ENCODE data around the gene SPSB2.

Gene SPSB2

DNA sequence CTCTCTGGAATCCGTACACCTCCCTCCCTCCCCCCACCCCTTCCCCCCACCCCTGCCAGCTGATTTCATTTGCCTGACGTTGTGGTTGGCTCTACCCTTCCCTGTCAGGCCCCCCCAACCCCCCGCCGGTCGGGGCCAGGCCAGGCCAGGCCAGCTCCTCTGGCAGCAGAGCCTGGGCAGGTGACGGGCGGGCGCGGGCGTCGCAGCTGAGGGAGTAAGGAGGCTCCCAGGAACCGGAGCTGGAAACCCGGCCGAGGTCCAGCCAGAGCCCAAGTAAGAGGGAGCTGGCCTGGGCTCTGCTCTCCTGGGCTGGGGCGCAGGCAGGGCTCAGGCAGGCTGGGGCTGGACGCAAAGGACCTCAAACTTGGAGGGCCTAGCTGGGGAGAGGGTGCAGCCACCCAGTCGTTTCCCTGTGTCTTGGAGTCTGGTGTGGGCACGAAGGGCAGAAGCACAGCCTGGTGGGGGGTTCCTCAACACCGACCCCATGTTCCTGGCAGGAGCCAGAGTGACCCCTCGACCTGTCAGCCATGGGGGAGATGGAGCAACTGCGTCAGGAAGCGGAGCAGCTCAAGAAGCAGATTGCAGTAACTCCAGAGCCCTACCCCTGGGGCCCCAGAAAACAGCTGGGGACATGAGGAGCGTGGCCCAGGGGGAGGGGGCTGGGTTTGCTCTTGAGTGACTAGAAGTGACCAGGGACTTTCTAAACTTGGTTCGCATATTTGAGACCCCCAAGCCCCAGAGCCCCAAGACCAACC is 32.2 kb downstream of the SPSB2 start, which contains the start of gene GNB3:
GNB3 (plus strand) TSS at position 165 of the 755 bp plus-strand sequence; CDS start at position 528, 363 bp downstream.
- Histone ChIP-seq H3K4me3 (ENCODE audit: low read depth, low read length) (no peak within 1 kb of the TSS), H3K4me1 (ENCODE audit: control insufficient read depth, insufficient read depth, low read length) (no peaks in the 10 kb centered on the region), H3K27ac (ENCODE audit: extremely low read depth, low read depth, low read length) (no peak within 1 kb of the TSS), H3K9me3 (ENCODE audit: control insufficient read depth, insufficient read depth, low read depth, low read length) (no peaks in the 10 kb centered on the region), H3K36me3 (ENCODE audit: control insufficient read depth in 2 of 2, insufficient read depth in 1 of 2, low read length in 2 of 2) (peaks cover 9 to 92% of the 10 kb centered on the region in 2 experiments; a peak in 2 of 3 replicates)
- ChIA-PET CTCF (interaction anchor here (0.6 to 2.0 kb wide), 4 partner anchors 7 to 16 kb away, joined by 3 to 9 read pairs (median 4); partner anchors contain the start of gene USP5), POLR2A (interaction anchor here (0.5 to 6.5 kb wide), 8 partner anchors 8 to 88 kb away, joined by 3 to 62 read pairs (median 6); partner anchors contain the start of genes CDCA3, MLF2, PTMS and SPSB2)
- TF ChIP-seq ZNF19 (tag by site-specific recombination; IDR thresholded peaks at IDR 0.05; ENCODE audit: low read depth) (no peak), ZNF785 (tag by site-specific recombination; IDR thresholded peaks at IDR 0.05) (no peak), HOXD13 (CRISPR knock-in tag; IDR thresholded peaks at IDR 0.05; ENCODE audit: borderline replicate concordance) (no peak), ZNF112 (tag by site-specific recombination; IDR thresholded peaks at IDR 0.05) (no peak), BCL11B (tag by site-specific recombination; IDR thresholded peaks at IDR 0.05; ENCODE audit: low read depth) (no peak)

DNA sequence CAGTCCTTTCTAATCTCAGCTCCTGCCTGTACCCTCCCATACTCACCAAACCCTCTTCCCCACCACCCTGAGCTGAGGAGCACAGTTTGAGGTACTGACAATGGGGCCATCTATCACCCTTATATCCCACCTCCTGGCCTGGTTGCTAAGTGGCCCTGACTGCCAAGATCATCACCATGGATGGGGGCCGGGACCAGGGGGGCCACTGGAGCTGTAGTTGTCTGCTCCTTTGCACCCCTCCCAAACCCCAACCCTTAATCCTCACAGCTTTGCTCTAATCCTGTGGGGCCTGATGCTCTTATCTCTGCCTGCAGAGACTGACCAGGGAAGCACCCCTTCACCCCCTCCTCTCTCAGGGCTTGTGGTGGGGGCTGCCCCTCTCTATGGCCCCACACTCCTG is 32.8 kb downstream of the SPSB2 start:
- Histone ChIP-seq H3K4me1 (ENCODE audit: control insufficient read depth, insufficient read depth, low read length) (no peaks in the 10 kb centered on the region), H3K36me3 (ENCODE audit: control insufficient read depth in 2 of 2, insufficient read depth in 1 of 2, low read length in 2 of 2) (peaks cover 11 to 90% of the 10 kb centered on the region in 2 experiments; a peak in 2 of 3 replicates), H3K27ac (ENCODE audit: extremely low read depth, low read depth, low read length) (no peak overlapping the region), H3K9me3 (ENCODE audit: control insufficient read depth, insufficient read depth, low read depth, low read length) (no peaks in the 10 kb centered on the region), H3K4me3 (ENCODE audit: low read depth, low read length) (no peak overlapping the region)
- POLR2A ChIA-PET: interaction anchor here (0.8 to 6.5 kb wide), 6 partner anchors 9 to 87 kb away, joined by 3 to 62 read pairs (median 6); partner anchors contain the start of genes CDCA3, MLF2, PTMS and USP5
- TF ChIP-seq GLIS1 (tag by site-specific recombination; IDR thresholded peaks at IDR 0.05): peak; percentile 17; the same call in 1 of the 2 replicates
- TF ChIP-seq GLIS2 (tag by site-specific recombination; IDR thresholded peaks at IDR 0.05): peak; percentile 35; the same call in 1 of the 2 replicates
- TF ChIP-seq, protein P1, sequence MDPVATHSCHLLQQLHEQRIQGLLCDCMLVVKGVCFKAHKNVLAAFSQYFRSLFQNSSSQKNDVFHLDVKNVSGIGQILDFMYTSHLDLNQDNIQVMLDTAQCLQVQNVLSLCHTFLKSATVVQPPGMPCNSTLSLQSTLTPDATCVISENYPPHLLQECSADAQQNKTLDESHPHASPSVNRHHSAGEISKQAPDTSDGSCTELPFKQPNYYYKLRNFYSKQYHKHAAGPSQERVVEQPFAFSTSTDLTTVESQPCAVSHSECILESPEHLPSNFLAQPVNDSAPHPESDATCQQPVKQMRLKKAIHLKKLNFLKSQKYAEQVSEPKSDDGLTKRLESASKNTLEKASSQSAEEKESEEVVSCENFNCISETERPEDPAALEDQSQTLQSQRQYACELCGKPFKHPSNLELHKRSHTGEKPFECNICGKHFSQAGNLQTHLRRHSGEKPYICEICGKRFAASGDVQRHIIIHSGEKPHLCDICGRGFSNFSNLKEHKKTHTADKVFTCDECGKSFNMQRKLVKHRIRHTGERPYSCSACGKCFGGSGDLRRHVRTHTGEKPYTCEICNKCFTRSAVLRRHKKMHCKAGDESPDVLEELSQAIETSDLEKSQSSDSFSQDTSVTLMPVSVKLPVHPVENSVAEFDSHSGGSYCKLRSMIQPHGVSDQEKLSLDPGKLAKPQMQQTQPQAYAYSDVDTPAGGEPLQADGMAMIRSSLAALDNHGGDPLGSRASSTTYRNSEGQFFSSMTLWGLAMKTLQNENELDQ (tag by site-specific recombination; IDR thresholded peaks at IDR 0.05; ENCODE audit: low read depth): no peak
- CTCF ChIA-PET: interaction anchor here (1.0 to 2.0 kb wide), 4 partner anchors 8 to 87 kb away, joined by 3 to 9 read pairs (median 4); partner anchors contain the start of genes MLF2 and USP5

DNA sequence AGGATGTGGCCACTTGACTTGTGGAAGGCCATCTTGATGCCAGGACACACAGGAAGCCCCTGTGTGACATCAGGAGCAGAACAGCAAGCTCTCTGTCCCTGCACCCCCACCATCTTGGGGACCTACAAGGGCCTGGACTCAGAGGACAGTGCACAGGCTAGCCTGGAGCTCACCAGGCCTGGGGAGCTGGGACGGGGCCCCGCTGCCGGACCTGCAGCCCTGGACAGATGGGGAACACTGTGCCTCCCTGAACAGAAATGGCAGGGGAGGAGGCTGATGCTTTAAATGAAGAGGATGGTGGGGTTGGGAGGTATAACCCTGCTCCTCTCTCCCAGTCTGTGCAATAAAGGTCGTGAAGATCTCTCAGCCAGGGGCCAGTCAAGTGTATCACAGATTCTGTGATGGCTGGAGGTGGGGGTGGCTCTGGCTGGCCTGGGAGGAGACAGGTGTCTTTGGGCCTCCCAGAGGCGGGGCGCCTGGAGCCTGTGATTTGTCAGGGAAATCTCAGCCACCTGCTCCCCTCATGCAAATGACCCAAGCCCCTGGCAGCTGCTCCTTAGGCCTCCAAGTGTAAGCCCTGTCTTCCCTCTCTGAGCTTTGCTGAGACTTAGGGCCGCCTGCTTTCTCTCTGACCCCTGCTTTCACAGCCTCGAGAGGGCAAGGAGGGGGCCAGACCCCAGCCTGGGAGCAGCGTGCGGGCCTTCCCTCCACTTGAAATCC is 33.5 kb downstream of the SPSB2 start:
- CTCF ChIA-PET: interaction anchor here (1.0 to 2.0 kb wide), 3 partner anchors 9 to 87 kb away, joined by 3 to 9 read pairs (median 5); partner anchors contain the start of gene MLF2
- Histone ChIP-seq H3K27ac (ENCODE audit: extremely low read depth, low read depth, low read length) (no peak overlapping the region), H3K4me3 (ENCODE audit: low read depth, low read length) (no peak overlapping the region), H3K4me1 (ENCODE audit: control insufficient read depth, insufficient read depth, low read length) (no peaks in the 10 kb centered on the region), H3K36me3 (ENCODE audit: control insufficient read depth in 2 of 2, insufficient read depth in 1 of 2, low read length in 2 of 2) (peaks cover 18 to 88% of the 10 kb centered on the region in 2 experiments; a peak in 2 of 3 replicates), H3K9me3 (ENCODE audit: control insufficient read depth, insufficient read depth, low read depth, low read length) (no peaks in the 10 kb centered on the region)
- TF ChIP-seq KLF8 (tag by site-specific recombination; IDR thresholded peaks at IDR 0.05) (no peak), ZNF561 (tag by site-specific recombination; IDR thresholded peaks at IDR 0.05; ENCODE audit: borderline replicate concordance) (no peak), ZNF777 (tag by site-specific recombination; IDR thresholded peaks at IDR 0.05; ENCODE audit: borderline replicate concordance) (no peak)
- POLR2A ChIA-PET: interaction anchor here (1.2 to 6.5 kb wide), 5 partner anchors 9 to 87 kb away, joined by 3 to 62 read pairs (median 6); partner anchors contain the start of genes CDCA3, MLF2 and USP5

DNA sequence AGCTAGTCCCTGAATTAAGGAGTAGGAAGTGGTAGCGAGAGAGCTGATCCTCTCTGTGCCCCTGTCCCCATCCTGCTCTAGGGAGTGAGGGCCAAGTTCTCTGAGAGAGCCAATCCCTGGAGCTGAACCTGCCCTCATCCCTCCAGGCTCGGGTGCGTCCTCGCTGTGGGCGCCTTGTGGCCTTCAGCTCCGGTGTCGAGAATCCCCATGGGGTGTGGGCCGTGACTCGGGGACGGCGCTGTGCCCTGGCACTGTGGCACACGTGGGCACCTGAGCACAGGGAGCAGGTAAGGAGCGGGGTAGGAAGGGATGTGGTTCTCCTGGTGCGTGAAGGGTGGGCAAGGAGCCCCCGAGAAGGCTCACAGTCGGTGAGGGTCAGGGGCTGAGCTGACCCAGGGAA is 34.2 kb downstream of the SPSB2 start:
- TF ChIP-seq, protein P2, sequence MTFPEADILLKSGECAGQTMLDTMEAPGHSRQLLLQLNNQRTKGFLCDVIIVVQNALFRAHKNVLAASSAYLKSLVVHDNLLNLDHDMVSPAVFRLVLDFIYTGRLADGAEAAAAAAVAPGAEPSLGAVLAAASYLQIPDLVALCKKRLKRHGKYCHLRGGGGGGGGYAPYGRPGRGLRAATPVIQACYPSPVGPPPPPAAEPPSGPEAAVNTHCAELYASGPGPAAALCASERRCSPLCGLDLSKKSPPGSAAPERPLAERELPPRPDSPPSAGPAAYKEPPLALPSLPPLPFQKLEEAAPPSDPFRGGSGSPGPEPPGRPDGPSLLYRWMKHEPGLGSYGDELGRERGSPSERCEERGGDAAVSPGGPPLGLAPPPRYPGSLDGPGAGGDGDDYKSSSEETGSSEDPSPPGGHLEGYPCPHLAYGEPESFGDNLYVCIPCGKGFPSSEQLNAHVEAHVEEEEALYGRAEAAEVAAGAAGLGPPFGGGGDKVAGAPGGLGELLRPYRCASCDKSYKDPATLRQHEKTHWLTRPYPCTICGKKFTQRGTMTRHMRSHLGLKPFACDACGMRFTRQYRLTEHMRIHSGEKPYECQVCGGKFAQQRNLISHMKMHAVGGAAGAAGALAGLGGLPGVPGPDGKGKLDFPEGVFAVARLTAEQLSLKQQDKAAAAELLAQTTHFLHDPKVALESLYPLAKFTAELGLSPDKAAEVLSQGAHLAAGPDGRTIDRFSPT (tag by site-specific recombination; IDR thresholded peaks at IDR 0.05): peak; percentile 63
- TF ChIP-seq, protein P3, sequence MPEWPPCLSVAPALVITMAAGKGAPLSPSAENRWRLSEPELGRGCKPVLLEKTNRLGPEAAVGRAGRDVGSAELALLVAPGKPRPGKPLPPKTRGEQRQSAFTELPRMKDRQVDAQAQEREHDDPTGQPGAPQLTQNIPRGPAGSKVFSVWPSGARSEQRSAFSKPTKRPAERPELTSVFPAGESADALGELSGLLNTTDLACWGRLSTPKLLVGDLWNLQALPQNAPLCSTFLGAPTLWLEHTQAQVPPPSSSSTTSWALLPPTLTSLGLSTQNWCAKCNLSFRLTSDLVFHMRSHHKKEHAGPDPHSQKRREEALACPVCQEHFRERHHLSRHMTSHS (tag by site-specific recombination; IDR thresholded peaks at IDR 0.05): no peak
- no peak for TF ChIP-seq ZNF37A (tag by site-specific recombination; IDR thresholded peaks at IDR 0.05)
- H3K9me3 ChIP-seq (ENCODE audit: control insufficient read depth, insufficient read depth, low read depth, low read length): no peaks in the 10 kb centered on the region
- ChIA-PET POLR2A (interaction anchor here (1.7 to 6.5 kb wide), 3 partner anchors 9 to 13 kb away, joined by 6 to 62 read pairs (median 8); partner anchors contain the start of genes CDCA3 and USP5), CTCF (interaction anchor here (0.7 to 2.0 kb wide), 3 partner anchors 13 to 115 kb away, joined by 3 to 9 read pairs (median 4); partner anchors contain the start of genes COPS7A and MLF2)
- H3K27ac ChIP-seq (ENCODE audit: extremely low read depth, low read depth, low read length): no peak overlapping the region
- no peaks in the 10 kb centered on the region for H3K4me1 ChIP-seq (ENCODE audit: control insufficient read depth, insufficient read depth, low read length)
- no peak overlapping the region for H3K4me3 ChIP-seq (ENCODE audit: low read depth, low read length)
- peaks cover 14 to 89% of the 10 kb centered on the region in 2 experiments; a peak in 2 of 3 replicates for H3K36me3 ChIP-seq (ENCODE audit: control insufficient read depth in 2 of 2, insufficient read depth in 1 of 2, low read length in 2 of 2)
